HCT116 (cell line): ENCODE data around the gene SLC6A13. TPM values are rescaled to one million over a fixed set of nuclear protein-coding genes. Genes with fewer than 3 reads are reported as not detected.
"Not testable (repeated sequence)": the region's sequence is repeated elsewhere in the genome, so short reads cannot be mapped to it uniquely, and the experiment has no call there.

ENCODE experiments used
- ATAC-seq: fragments of 200-7000 bp; cut with Tn5 transposase; 2 replicates; pipeline ENCODE4 v1.9.1; 2020; ENCODE audit warnings: mild to moderate bottlenecking, moderate library complexity
- BruUV-seq: library from RNA; stranded (reverse); fragments of 400-500 nt; replicated peaks from 2 replicates; lab custom pipeline; 2021; lab: Mats Ljungman, UMichigan
- CTCF ChIA-PET: fragments of 300-600 bp; sonication (Branson Sonifier 250); formaldehyde crosslinking; loops from one replicate; lab custom pipeline; 2021; ENCODE audit warnings: antibody characterized with exemption; lab: Charles Lee
- POLR2A ChIA-PET: fragments of 300-600, 350-600 bp; sonication (Branson Sonifier 250); formaldehyde crosslinking; loops from one replicate; lab custom pipeline; 2021; ENCODE audit warnings: antibody characterized with exemption; lab: Charles Lee
- RAD21 ChIA-PET, 2 experiments: fragments of 300-600 bp; sonication (Branson Sonifier 250); formaldehyde crosslinking; loops; one replicate each; lab custom pipeline; 2023; ENCODE audit warnings: low total read pairs in 2 of 2; ENCODE audit not compliant: uncharacterized antibody in 2 of 2, unreplicated experiment in 2 of 2, low non-redundant PET in 1 of 2; lab: Charles Lee
- DNase-seq: peaks from one replicate; pipeline ENCODE4 v3.0.0-alpha.2; 2010; ENCODE audit warnings: low read depth, low spot score
- H2AFZ ChIP-seq: fragments of 200-600 bp; shearing (Covaris generic), sonication (generic); 2 replicates; pipeline ENCODE4 v1.6.1; 2017; ENCODE audit warnings: low read depth, mixed run types, mixed read lengths, antibody characterized with exemption, low read length; ENCODE audit not compliant: poor library complexity, severe bottlenecking
- H3K27ac ChIP-seq: 2 replicates; pipeline ENCODE4 v1.5.1; 2012; ENCODE audit warnings: low read depth, low read length
- H3K27me3 ChIP-seq: fragments of 200-600 bp; sonication (generic); 2 replicates; pipeline ENCODE4 v1.6.1; 2016; ENCODE audit warnings: mixed run types, low read length, mixed read lengths; ENCODE audit not compliant: insufficient read depth
- H3K36me3 ChIP-seq, 2 experiments: fragments of 200-500 bp in 1 of 2; fragments of 200-600 bp in 1 of 2; sonication (Bioruptor generic) in 1 of 2; sonication (generic) in 1 of 2; 2 replicates each; pipeline versions ENCODE4 v1.5.1 to v1.6.1; 2014 to 2016; ENCODE audit warnings: low read length in 2 of 2, inconsistent platforms in 1 of 2, mixed read lengths in 1 of 2, mixed run types in 1 of 2; ENCODE audit not compliant: insufficient read depth in 2 of 2, control insufficient read depth in 1 of 2
- H3K4me1 ChIP-seq, 2 experiments: fragments of 200-600 bp in 1 of 2; sonication (generic) in 1 of 2; 2 replicates each; pipeline versions ENCODE4 v1.5.1 to v1.6.1; 2012 to 2017; ENCODE audit warnings: low read length in 2 of 2, inconsistent platforms in 1 of 2, mild to moderate bottlenecking in 1 of 2, mixed read lengths in 1 of 2, mixed run types in 1 of 2, moderate library complexity in 1 of 2; ENCODE audit not compliant: insufficient read depth in 2 of 2, control insufficient read depth in 1 of 2
- H3K4me2 ChIP-seq: fragments of 200-600 bp; sonication (generic); 2 replicates; pipeline ENCODE4 v1.6.1; 2017; ENCODE audit warnings: mixed run types, low read length, mixed read lengths
- H3K4me3 ChIP-seq, 2 experiments: fragments of 200-600 bp in 1 of 2; sonication (generic) in 1 of 2; replicated peaks in 1 of 2; 2 replicates each; pipeline ENCODE4 v1.5.1; 2011 to 2016; ENCODE audit warnings: low read length in 2 of 2, control low read depth in 1 of 2, low read depth in 1 of 2, mild to moderate bottlenecking in 1 of 2, mixed read lengths in 1 of 2, mixed run types in 1 of 2
- H3K79me2 ChIP-seq: fragments of 200-600 bp; sonication (generic); 2 replicates; pipeline ENCODE4 v1.6.1; 2017; ENCODE audit warnings: mild to moderate bottlenecking, mixed run types, low read length, moderate library complexity, mixed read lengths; ENCODE audit not compliant: insufficient read depth
- H3K9ac ChIP-seq: fragments of 200-600 bp; sonication (generic); 2 replicates; pipeline ENCODE4 v1.6.1; 2016; ENCODE audit warnings: low read length, mixed read lengths
- H3K9me2 ChIP-seq: fragments of 200-600 bp; sonication (generic), shearing (Covaris generic); 2 replicates; pipeline ENCODE4 v1.6.1; 2017; ENCODE audit warnings: mixed run types, mild to moderate bottlenecking, moderate library complexity; ENCODE audit not compliant: insufficient read depth
- H3K9me3 ChIP-seq, 2 experiments: fragments of 200-500 bp in 1 of 2; fragments of 200-600 bp in 1 of 2; sonication (Bioruptor generic) in 1 of 2; sonication (generic) in 1 of 2; 2 replicates each; pipeline ENCODE4 v1.6.1; 2014 to 2017; ENCODE audit warnings: low read length in 2 of 2, mixed read lengths in 2 of 2, inconsistent platforms in 1 of 2, low read depth in 1 of 2, mild to moderate bottlenecking in 1 of 2, mixed run types in 1 of 2, moderate library complexity in 1 of 2; ENCODE audit not compliant: control insufficient read depth in 1 of 2, insufficient read depth in 1 of 2
- H4K20me1 ChIP-seq: fragments of 200-600 bp; sonication (generic), shearing (Covaris generic); 2 replicates; pipeline ENCODE4 v1.6.1; 2017; ENCODE audit warnings: mixed run types, mild to moderate bottlenecking, moderate library complexity; ENCODE audit not compliant: insufficient read depth
- JUND ChIP-seq: IDR thresholded peaks from 2 replicates; pipeline ENCODE4 v1.6.1; 2012
- intact Hi-C: fragments of 100-400 bp; cut with micrococcal nuclease; formaldehyde crosslinking; loops from 2 replicates; pipeline ENCODE4 v1.10.0; 2022
- total RNA-seq: library from RNA; stranded (reverse); gene quantifications from one replicate; pipeline ENCODE4 v1.2.1, GENCODE V29; 2021; ENCODE audit not compliant: unreplicated experiment
- TF ChIP-seq, protein P1 (sequence below): IDR thresholded peaks from 2 replicates; pipeline ENCODE4 v1.6.1; 2012; ENCODE audit warnings: low read depth

SLC6A13 gene
- total RNA-seq, 1 experiment from 2014 or later, result 0.39 TPM

DNA sequence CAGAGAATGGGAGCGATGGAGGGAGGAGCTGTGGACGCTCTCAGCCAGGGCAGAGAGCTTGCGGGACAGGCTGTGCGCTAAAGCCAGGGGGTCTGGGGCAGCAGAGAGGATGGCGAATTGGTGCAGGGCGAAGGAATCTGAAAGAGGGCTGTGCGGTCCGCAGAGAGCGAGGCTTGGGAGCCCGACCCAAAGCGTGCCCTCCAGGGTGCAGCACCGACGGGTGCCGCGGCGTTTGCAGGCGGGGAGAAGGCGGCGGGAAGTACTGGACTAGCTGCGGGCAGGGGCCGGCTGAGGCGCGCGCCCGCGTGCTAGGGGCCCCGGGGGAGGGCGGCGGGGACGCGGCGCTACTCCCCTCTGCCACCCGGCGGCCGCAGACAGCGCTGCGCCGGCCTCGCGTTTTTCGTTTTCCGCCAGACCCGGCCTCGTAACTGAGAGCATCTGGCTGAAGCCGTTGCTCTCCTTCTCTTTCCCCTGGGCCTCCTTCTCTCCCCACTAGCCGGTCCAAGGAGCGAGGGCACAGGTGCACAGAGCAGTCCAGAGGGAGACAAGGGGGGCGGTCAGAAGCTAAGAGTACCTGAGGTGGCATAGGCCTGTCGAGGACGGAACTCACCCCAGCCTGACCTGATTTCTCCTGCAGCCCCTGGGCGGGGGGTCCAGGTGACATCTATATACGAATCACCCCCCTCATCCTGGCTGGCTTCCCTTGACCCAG lies 73.6 kb downstream of the SLC6A13 start (continued):
- TF ChIP-seq, protein P1, sequence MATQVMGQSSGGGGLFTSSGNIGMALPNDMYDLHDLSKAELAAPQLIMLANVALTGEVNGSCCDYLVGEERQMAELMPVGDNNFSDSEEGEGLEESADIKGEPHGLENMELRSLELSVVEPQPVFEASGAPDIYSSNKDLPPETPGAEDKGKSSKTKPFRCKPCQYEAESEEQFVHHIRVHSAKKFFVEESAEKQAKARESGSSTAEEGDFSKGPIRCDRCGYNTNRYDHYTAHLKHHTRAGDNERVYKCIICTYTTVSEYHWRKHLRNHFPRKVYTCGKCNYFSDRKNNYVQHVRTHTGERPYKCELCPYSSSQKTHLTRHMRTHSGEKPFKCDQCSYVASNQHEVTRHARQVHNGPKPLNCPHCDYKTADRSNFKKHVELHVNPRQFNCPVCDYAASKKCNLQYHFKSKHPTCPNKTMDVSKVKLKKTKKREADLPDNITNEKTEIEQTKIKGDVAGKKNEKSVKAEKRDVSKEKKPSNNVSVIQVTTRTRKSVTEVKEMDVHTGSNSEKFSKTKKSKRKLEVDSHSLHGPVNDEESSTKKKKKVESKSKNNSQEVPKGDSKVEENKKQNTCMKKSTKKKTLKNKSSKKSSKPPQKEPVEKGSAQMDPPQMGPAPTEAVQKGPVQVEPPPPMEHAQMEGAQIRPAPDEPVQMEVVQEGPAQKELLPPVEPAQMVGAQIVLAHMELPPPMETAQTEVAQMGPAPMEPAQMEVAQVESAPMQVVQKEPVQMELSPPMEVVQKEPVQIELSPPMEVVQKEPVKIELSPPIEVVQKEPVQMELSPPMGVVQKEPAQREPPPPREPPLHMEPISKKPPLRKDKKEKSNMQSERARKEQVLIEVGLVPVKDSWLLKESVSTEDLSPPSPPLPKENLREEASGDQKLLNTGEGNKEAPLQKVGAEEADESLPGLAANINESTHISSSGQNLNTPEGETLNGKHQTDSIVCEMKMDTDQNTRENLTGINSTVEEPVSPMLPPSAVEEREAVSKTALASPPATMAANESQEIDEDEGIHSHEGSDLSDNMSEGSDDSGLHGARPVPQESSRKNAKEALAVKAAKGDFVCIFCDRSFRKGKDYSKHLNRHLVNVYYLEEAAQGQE, result no peak
- no peak for TF ChIP-seq JUND

DNA sequence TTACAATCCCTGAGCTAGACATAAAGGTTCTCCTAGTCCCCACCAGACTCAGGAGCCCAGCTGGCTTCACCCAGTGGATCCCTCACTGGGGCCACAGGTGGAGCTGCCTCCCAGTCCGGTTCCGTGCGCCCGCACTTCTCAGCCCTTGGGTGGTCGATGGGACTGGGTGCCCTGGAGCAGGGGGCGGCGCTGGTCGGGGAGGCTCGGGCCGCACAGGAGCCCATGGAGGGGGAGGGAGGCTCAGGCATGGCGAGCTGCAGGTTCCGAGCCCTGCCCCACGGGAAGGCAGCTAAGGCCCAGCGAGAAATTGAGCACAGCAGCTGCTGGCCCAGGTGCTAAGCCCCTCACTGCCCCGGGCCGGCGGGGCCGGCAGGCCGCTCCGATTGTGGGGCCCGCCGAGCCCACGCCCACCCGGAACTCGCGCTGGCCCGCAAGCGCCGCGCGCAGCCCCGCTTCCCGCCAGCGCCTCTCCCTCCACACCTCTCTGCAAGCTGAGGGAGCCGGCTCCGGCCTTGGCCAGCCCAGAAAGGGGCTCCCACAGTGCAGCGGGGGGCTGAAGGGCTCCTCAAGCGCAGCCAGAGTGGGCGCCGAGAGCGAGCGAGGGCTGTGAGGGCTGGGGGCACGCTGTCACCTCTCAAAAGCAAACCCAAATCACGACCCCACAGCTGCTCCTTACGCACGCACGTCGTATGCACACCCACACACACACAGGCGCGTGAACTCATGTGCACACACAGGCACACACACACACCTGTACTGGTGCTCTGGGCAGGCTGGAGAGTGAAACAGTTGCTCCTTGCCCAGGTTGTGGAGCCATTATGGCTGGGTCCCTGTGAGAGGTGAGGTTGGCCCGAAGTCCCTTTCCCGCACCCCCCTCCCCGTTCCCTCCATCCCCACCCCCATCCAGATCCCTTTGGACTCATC lies 74.4 kb downstream of the SLC6A13 start:
- H3K79me2 ChIP-seq, RAD21 ChIA-PET, H3K9ac ChIP-seq, H3K4me3 ChIP-seq, DNase-seq, H4K20me1 ChIP-seq, H3K27ac ChIP-seq, H3K27me3 ChIP-seq, H3K36me3 ChIP-seq, ATAC-seq, BruUV-seq, H3K4me1 ChIP-seq, CTCF ChIA-PET, H3K9me2 ChIP-seq, H3K9me3 ChIP-seq, intact Hi-C loops: not testable (repeated sequence)
- Histone ChIP-seq H3K4me2 (peak overlapping the region; percentile 62), H2AFZ (peak overlapping the region; percentile 85)
- POLR2A ChIA-PET, result interaction anchor here (0.9 to 1.1 kb wide), 2 partner anchors 12 to 31 kb away, joined by 3 read pairs; no protein-coding TSS in a partner anchor
